HG02678 (cell line): ENCODE results near the gene ZNF577.
A peak's percentile ranks its signal among the peaks of the same experiment; 100 is the strongest.
"Not testable (repeated sequence)": the region's sequence is repeated elsewhere in the genome, so short reads cannot be mapped to it uniquely, and the experiment has no call there.

Source experiments
- ATAC-seq: cut with Tn5 transposase; IDR thresholded peaks from one replicate; pipeline ENCODE4 v1.9.1; 2021; ENCODE audit warnings: mild to moderate bottlenecking, moderate library complexity; ENCODE audit not compliant: unreplicated experiment

The ZNF577 gene

GRCh38 chr19:51887522-51888498 lies at the start of gene ZNF577:
TSS of gene ZNF577 (minus strand) at chr19:51887951. CDS start at chr19:51880382, 7,569 bp downstream.
- no peak for ATAC-seq

GRCh38 chr19:51931921-51932320 lies 44.2 kb upstream of the ZNF577 start:
- ATAC-seq = no peak

DNA sequence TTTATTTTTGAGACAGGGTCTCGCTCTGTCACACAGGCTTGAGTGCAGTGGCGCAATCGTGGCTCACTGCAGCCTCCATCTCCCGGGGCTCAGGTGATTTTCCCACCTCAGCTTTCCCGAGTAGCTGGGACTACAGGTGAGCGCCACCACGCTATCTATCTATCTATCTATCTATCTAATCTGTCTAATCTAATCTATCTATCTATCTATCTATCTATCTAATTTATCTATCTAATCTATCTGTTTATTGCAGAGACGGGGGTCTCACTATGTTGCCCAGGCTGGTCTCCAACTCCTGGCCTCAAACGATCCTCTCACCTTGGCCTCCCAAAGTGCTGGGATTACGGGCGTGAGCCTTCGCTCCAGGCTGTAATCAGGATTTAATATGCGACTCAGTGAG lies 40.1 kb upstream of the ZNF577 start:
- ATAC-seq = no peak

- peak; percentile 82 for ATAC-seq
Measured at GRCh38 chr19:51926784-51927741, 39.3 kb upstream of the ZNF577 start, which contains the start of gene ZNF613. TSS of gene ZNF613 (plus strand) at chr19:51927472. CDS start at chr19:51936221, 8,749 bp downstream.

- no peak for ATAC-seq
Measured at GRCh38 chr19:51926426-51926783, 38.7 kb upstream of the ZNF577 start.

- no peak for ATAC-seq
Measured at GRCh38 chr19:51921949-51922348, 34.2 kb upstream of the ZNF577 start.

DNA sequence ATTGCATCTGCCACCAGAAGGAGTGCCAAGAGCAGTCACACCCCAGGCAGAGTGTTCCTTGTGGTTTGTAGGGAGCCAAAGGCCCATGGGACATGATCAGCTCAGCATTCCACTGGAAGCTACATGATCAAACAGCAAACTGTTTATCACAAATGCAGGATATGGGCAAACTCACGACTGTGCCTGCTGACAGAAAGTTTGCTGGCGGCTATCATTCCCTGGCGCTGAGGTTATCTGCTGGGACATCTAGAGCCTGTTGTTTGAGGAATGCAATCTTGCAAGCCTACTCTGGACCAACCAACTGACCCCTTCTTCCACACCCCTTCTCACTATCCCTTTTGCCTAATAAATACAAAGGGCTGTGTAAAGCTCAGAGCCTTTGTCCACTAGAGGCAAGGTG lies 31.9 kb upstream of the ZNF577 start:
- ATAC-seq = no peak

DNA sequence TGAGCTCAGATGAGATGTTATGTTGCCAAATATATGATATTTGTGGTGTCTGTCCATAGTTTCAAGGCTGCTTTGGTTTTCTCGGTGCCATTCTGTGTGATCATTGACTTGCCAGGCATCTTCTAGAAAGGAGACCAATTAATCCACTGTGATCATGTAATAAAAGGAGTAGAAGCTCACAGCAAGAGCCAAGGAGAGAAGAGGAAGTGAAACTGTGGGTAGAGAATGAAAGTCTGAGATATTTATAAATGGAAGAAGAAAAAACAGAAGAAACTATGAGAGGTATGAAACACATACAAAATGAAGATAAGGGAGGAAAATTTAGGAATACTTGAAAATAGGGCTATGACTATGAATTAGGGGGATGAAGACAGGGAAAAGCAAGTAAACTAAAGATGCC lies 28.4 kb upstream of the ZNF577 start:
- ATAC-seq = no peak

DNA sequence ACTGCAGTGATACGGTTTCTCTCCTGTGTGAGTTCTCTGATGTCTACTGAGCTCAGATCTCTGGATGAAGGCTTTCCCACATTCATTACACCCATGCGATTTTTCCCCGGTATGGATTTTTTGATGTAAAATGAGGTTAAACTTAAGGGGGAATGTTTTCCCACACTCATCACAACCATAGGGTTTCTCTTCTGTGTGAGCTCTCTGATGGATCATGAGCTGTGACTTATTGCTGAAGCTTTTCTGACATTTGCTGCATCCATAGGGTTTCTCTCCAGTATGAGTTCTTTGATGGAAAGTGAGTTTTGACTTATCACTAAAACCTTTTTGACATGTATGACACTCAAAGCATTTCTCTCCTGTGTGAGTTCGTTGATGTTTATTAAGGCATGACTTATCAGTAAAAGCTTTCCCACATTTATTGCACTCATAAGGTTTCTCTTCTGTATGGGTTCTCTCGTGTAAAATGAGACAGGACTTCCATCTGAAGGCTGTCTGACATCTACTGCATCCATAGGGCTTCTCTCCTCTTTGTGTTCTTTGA lies 27.6 kb upstream of the ZNF577 start:
- ATAC-seq = no peak

- ATAC-seq = not testable (repeated sequence)
Measured at GRCh38 chr19:51907981-51908380, 20.2 kb upstream of the ZNF577 start.

DNA sequence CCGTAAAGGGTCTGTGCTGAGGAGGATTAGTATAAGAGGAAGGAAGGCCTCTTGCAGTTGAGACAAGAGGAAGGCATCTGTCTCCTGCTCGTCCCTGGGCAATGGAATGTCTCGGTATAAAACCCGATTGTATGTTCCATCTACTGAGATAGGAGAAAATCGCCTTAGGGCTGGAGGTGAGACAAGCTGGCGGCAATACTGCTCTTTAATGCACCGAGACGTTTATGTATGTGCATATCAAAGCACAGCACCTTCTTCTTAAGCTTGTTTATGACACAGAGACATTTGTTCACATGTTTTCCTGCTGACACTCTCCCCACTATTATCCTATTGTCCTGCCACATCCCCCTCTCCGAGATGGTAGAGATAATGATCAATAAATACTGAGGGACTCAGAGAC lies 18.4 kb upstream of the ZNF577 start:
- ATAC-seq = not testable (repeated sequence)

DNA sequence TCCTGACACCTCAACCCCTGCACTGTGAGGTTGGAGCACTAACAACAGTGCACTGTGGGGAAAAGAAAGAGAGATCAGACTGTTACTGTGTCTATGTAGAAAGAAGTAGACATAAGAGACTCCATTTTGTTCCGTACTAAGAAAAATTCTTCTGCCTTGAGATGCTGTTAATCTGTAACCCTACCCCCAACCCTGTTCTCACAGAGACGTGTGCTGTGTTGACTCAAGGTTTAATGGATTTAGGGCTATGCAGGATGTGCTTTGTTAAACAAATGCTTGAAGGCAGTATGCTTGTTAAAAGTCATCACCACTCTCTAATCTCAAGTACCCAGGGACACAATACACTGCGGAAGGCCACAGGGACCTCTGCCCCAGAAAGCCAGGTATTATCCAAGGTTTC lies 17.9 kb upstream of the ZNF577 start:
- ATAC-seq = not testable (repeated sequence)

DNA sequence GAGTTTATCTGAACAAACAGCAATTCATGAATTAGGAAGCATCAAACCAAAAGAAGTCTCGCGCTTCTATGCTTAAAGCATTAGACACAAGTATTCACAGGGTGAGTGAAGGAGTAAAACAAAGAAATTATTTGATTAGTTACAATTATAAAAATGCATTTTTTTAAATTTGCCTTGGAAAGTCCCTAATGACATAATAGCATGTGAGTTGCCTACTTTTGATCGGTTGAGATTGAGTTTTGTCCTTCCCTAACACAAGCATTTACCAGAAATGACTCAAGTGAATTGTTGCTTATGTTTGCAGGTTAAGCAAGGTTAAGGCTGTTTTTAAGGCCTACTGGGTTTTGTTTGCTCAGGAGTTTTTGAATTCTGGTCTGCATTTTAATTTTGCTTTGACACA lies 17.5 kb upstream of the ZNF577 start:
- ATAC-seq = no peak

DNA sequence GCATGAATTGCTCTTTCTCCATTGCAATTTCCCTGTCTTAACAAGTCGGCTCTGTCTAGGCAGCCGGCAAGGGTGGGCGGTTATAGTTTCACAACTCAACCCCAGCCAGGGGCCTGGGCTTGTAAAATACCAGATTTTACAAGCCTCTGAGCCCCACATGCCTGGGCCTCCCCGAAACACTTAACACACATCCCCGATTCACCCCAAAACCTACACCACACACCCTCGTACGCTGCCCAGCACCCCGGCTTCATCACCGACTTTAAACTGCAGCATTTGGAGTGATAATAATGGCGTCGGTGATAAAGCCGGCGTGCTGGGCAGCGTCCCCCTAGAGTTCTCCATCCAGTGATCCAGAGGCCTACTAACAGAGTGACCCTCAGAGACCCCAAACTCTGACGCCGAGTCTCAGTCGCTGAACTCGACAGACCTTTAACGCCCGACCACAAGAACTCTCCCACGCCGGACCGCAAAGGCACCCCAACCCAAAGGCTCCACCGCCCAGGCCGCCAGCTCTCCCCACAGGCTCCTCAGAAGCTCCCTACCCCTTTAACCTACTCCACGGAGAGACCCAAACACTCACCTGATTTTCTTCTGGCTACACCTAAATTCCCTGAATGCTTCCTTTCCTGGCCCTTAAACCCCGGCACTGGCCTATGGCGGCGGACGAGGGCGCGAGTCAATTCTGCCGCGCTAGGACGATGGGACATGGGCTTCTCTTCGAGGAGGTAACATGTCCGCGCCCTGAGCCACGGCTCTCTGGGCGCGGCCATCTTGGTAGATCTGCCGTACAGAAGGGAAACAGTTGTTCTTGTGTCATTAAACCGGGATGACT lies 16.8 kb upstream of the ZNF577 start, which contains the start of gene ZNF649:
TSS of gene ZNF649 (minus strand) at position 687 of the 835 bp plus-strand sequence. CDS start 4,910 bp downstream, outside the sequence.
- ATAC-seq = peak; percentile 84

- ATAC-seq = no peak
Measured at GRCh38 chr19:51903192-51903591, 15.4 kb upstream of the ZNF577 start.

- no peak for ATAC-seq
Measured at GRCh38 chr19:51901860-51902259, 14.1 kb upstream of the ZNF577 start.

GRCh38 chr19:51891193-51891747 lies 3.5 kb upstream of the ZNF577 start:
- ATAC-seq = no peak

- ATAC-seq = no peak
Measured at GRCh38 chr19:51889934-51890333, 2.2 kb upstream of the ZNF577 start.

DNA sequence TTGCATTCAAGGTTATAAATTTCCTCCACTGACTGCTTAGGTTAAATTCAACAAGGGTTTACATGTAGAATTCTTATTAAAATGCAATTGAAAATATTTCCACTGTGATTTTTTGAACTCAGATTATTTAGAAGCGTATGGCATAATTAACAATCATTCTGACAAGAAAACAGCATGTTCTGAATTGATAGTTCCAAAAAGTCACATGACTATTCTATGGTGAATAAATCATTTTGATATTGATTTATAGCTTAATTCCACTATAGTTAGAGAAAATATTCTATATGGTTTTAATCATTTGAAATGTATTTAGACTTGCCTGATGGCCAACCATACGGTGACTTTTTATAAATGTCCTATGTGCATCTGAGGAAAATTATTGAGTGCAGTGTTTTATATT lies 3.0 kb downstream of the ZNF577 start:
- no peak for ATAC-seq

DNA sequence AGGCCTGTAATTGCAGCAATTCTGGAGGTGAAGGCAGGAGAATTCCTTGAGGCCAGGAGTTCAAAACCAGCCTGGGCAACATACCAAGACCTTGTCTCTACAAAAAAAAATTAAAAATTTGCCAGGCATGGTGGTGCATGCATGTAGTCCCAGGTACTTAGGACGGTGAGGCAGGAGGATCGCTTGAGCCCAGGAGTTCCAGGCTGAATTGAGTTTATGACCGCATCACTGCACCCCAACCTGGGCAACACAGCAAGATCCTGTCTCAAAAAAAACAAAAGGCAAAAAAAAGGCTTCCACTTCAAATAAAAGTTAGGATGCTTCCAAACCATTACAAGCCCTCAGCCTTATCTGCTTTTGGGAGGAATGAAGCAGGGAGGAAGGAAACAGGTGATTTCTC lies 5.2 kb downstream of the ZNF577 start:
- no peak for ATAC-seq
